Activated T-helper 1 cell treated with anti-CD3 and anti-CD28 coated beads, Interleukin-12 subunit alpha, Interleukin-12 subunit beta, Interleukin-2, Interleukin-4 antibody, amounts not matched to agents 30 ng/mL and 10 ng/mL and 1 ng/mL, durations not matched to agents 14 hours and 24 hours and 36 hours (primary cell): Measurements from ENCODE around the gene MLIP. TPM values are rescaled to one million over a fixed set of nuclear protein-coding genes. Genes with fewer than 3 reads are reported as not detected.
"Not testable (repeated sequence)": the region's sequence is repeated elsewhere in the genome, so short reads cannot be mapped to it uniquely, and the experiment has no call there.

Experiments
- DNase-seq: peaks from one replicate; pipeline ENCODE4 v3.0.0; 2021; ENCODE audit warnings: low spot score
- H3K27ac Mint-ChIP-seq: one replicate; pipeline ENCODE4 v1.8.0; 2021; ENCODE audit warnings: mild to moderate bottlenecking, mixed read lengths
- H3K27me3 Mint-ChIP-seq: one replicate; pipeline ENCODE4 v1.8.0; 2022; ENCODE audit warnings: mild to moderate bottlenecking, moderate library complexity, mixed read lengths; ENCODE audit not compliant: insufficient read depth
- H3K36me3 Mint-ChIP-seq: one replicate; pipeline ENCODE4 v1.8.0; 2021; ENCODE audit warnings: low read depth, mixed read lengths
- H3K4me1 Mint-ChIP-seq: one replicate; pipeline ENCODE4 v1.8.0; 2021; ENCODE audit warnings: low read depth, mixed read lengths
- H3K4me3 Mint-ChIP-seq: one replicate; pipeline ENCODE4 v1.8.0; 2021; ENCODE audit warnings: mild to moderate bottlenecking, moderate library complexity, mixed read lengths
- H3K9me3 Mint-ChIP-seq: one replicate; pipeline ENCODE4 v1.8.0; 2021; ENCODE audit warnings: mixed read lengths
- intact Hi-C: fragments of 100-400 bp; cut with micrococcal nuclease; formaldehyde crosslinking; loops from one replicate; pipeline ENCODE4 v1.15.1; 2024
- total RNA-seq: library from RNA; stranded (reverse); gene quantifications from 2 replicates; pipeline ENCODE4 v1.2.3, GENCODE V29; 2022

Gene MLIP
- total RNA-seq, 1 donor from 2014 or later = not detected

- no peak for DNase-seq
- H3K36me3 Mint-ChIP-seq = no peaks in the 10 kb centered on the region
- no peaks in the 10 kb centered on the region for H3K27me3 Mint-ChIP-seq
- no peak overlapping the region for H3K27ac Mint-ChIP-seq
- H3K4me1 Mint-ChIP-seq = no peaks in the 10 kb centered on the region
- H3K4me3 Mint-ChIP-seq = no peak overlapping the region
- intact Hi-C loops = no loop called here
- H3K9me3 Mint-ChIP-seq = no peaks in the 10 kb centered on the region
These were observed 77.6 kb downstream of the MLIP start for GRCh38 chr6:54188846-54189245.

- intact Hi-C loops = no loop called here
- DNase-seq = no peak
- H3K4me3 Mint-ChIP-seq = no peak overlapping the region
- no peaks in the 10 kb centered on the region for H3K9me3 Mint-ChIP-seq
- no peaks in the 10 kb centered on the region for H3K36me3 Mint-ChIP-seq
- no peak overlapping the region for H3K27ac Mint-ChIP-seq
- H3K27me3 Mint-ChIP-seq = no peaks in the 10 kb centered on the region
- H3K4me1 Mint-ChIP-seq = no peaks in the 10 kb centered on the region
These were observed 80.2 kb downstream of the MLIP start for GRCh38 chr6:54191461-54191860.

- no peaks in the 10 kb centered on the region for H3K9me3 Mint-ChIP-seq
- H3K4me1 Mint-ChIP-seq = no peaks in the 10 kb centered on the region
- H3K4me3 Mint-ChIP-seq = no peak overlapping the region
- DNase-seq = no peak
- H3K27me3 Mint-ChIP-seq = no peaks in the 10 kb centered on the region
- H3K27ac Mint-ChIP-seq = no peak overlapping the region
- intact Hi-C loops = no loop called here
- no peaks in the 10 kb centered on the region for H3K36me3 Mint-ChIP-seq
These were observed 81.8 kb downstream of the MLIP start for GRCh38 chr6:54192993-54193392.

GRCh38 chr6:54193560-54193959 is 82.3 kb downstream of the MLIP start:
- no peak for DNase-seq
- Mint-ChIP-seq H3K4me1 (no peaks in the 10 kb centered on the region), H3K4me3 (no peak overlapping the region), H3K27me3 (no peaks in the 10 kb centered on the region), H3K36me3 (no peaks in the 10 kb centered on the region), H3K27ac (no peak overlapping the region), H3K9me3 (no peaks in the 10 kb centered on the region)
- intact Hi-C loops = no loop called here

GRCh38 chr6:54194067-54194466 is 82.8 kb downstream of the MLIP start:
- H3K9me3 Mint-ChIP-seq = no peaks in the 10 kb centered on the region
- no peak overlapping the region for H3K4me3 Mint-ChIP-seq
- H3K4me1 Mint-ChIP-seq = no peaks in the 10 kb centered on the region
- no peak for DNase-seq
- intact Hi-C loops = no loop called here
- H3K36me3 Mint-ChIP-seq = no peaks in the 10 kb centered on the region
- no peaks in the 10 kb centered on the region for H3K27me3 Mint-ChIP-seq
- H3K27ac Mint-ChIP-seq = no peak overlapping the region

- H3K9me3 Mint-ChIP-seq = no peaks in the 10 kb centered on the region
- DNase-seq = no peak
- no peak overlapping the region for H3K27ac Mint-ChIP-seq
- intact Hi-C loops = no loop called here
- H3K4me3 Mint-ChIP-seq = no peak overlapping the region
- H3K27me3 Mint-ChIP-seq = no peaks in the 10 kb centered on the region
- H3K4me1 Mint-ChIP-seq = no peaks in the 10 kb centered on the region
- no peaks in the 10 kb centered on the region for H3K36me3 Mint-ChIP-seq
These were observed 84.4 kb downstream of the MLIP start for GRCh38 chr6:54195637-54196036.

- H3K4me1 Mint-ChIP-seq = no peaks in the 10 kb centered on the region
- H3K27ac Mint-ChIP-seq = no peak overlapping the region
- H3K4me3 Mint-ChIP-seq = no peak overlapping the region
- H3K9me3 Mint-ChIP-seq = no peaks in the 10 kb centered on the region
- H3K36me3 Mint-ChIP-seq = no peaks in the 10 kb centered on the region
- DNase-seq = no peak
- no peaks in the 10 kb centered on the region for H3K27me3 Mint-ChIP-seq
- intact Hi-C loops = no loop called here
These were observed 85.7 kb downstream of the MLIP start for GRCh38 chr6:54196905-54197304.

- Mint-ChIP-seq H3K4me3 (no peak overlapping the region), H3K36me3 (no peaks in the 10 kb centered on the region), H3K27me3 (no peaks in the 10 kb centered on the region), H3K4me1 (no peaks in the 10 kb centered on the region), H3K27ac (no peak overlapping the region), H3K9me3 (no peaks in the 10 kb centered on the region)
- DNase-seq = no peak
- intact Hi-C loops = no loop called here
These were observed 86.9 kb downstream of the MLIP start for GRCh38 chr6:54198134-54198533.

GRCh38 chr6:54203474-54204035 is 92.3 kb downstream of the MLIP start:
- H3K9me3 Mint-ChIP-seq, intact Hi-C loops, H3K4me1 Mint-ChIP-seq, H3K36me3 Mint-ChIP-seq, H3K27me3 Mint-ChIP-seq, H3K27ac Mint-ChIP-seq, DNase-seq, H3K4me3 Mint-ChIP-seq: not testable (repeated sequence)

GRCh38 chr6:54204921-54205591 is 93.8 kb downstream of the MLIP start:
- intact Hi-C loops = no loop called here
- no peak overlapping the region for H3K4me3 Mint-ChIP-seq
- H3K36me3 Mint-ChIP-seq = no peaks in the 10 kb centered on the region
- no peaks in the 10 kb centered on the region for H3K9me3 Mint-ChIP-seq
- DNase-seq = no peak
- no peak overlapping the region for H3K27ac Mint-ChIP-seq
- H3K27me3 Mint-ChIP-seq = no peaks in the 10 kb centered on the region
- no peaks in the 10 kb centered on the region for H3K4me1 Mint-ChIP-seq

- DNase-seq = no peak
- Mint-ChIP-seq H3K27me3 (no peaks in the 10 kb centered on the region), H3K9me3 (no peaks in the 10 kb centered on the region), H3K4me3 (no peak overlapping the region), H3K4me1 (no peaks in the 10 kb centered on the region), H3K36me3 (no peaks in the 10 kb centered on the region), H3K27ac (no peak overlapping the region)
- intact Hi-C loops = no loop called here
These were observed 95.3 kb downstream of the MLIP start for GRCh38 chr6:54206510-54206909.

- H3K27me3 Mint-ChIP-seq, intact Hi-C loops, H3K4me1 Mint-ChIP-seq, H3K27ac Mint-ChIP-seq, H3K36me3 Mint-ChIP-seq, H3K4me3 Mint-ChIP-seq, H3K9me3 Mint-ChIP-seq, DNase-seq: not testable (repeated sequence)
These were observed 98.7 kb downstream of the MLIP start for GRCh38 chr6:54209983-54210382.

- Mint-ChIP-seq H3K36me3 (no peaks in the 10 kb centered on the region), H3K9me3 (no peaks in the 10 kb centered on the region), H3K27me3 (no peaks in the 10 kb centered on the region), H3K27ac (no peak overlapping the region), H3K4me3 (no peak overlapping the region), H3K4me1 (no peaks in the 10 kb centered on the region)
- no peak for DNase-seq
- intact Hi-C loops = no loop called here
These were observed 103.0 kb downstream of the MLIP start for GRCh38 chr6:54214286-54214685.

- intact Hi-C loops = no loop called here
- H3K4me3 Mint-ChIP-seq = no peak overlapping the region
- H3K27me3 Mint-ChIP-seq = no peaks in the 10 kb centered on the region
- no peak overlapping the region for H3K27ac Mint-ChIP-seq
- no peak for DNase-seq
- H3K4me1 Mint-ChIP-seq = no peaks in the 10 kb centered on the region
- H3K9me3 Mint-ChIP-seq = no peaks in the 10 kb centered on the region
- no peaks in the 10 kb centered on the region for H3K36me3 Mint-ChIP-seq
These were observed 105.1 kb downstream of the MLIP start for GRCh38 chr6:54216336-54216735.
